GM12801 (cell line): ENCODE data around the gene ARG1.

Source experiments
- TF ChIP-seq, protein P1 (sequence below): IDR thresholded peaks from one replicate; pipeline ENCODE4 v1.5.1; 2011; ENCODE audit warnings: control low read depth; ENCODE audit not compliant: insufficient read length; ENCODE audit errors: extremely low read depth

ARG1 gene

DNA sequence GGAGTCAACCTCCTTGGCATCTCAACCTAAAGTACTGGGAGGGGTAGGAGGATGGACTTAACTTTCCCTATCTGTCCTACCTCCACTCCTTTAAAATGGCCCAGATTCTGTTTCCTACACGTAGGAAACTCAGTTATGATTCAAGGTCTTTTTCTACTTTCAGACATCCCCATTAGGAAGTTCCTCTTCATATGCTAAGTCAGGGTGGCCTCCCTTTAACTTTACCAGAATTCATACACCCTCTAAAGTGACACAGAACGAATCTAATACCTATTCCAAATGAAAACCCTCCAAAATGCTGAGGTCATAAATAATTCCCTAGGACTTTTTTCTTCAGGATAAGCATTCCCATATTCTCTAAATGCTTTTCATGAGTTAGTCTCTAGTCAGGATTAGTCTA is 15.6 kb downstream of the ARG1 start:
- TF ChIP-seq, protein P1, sequence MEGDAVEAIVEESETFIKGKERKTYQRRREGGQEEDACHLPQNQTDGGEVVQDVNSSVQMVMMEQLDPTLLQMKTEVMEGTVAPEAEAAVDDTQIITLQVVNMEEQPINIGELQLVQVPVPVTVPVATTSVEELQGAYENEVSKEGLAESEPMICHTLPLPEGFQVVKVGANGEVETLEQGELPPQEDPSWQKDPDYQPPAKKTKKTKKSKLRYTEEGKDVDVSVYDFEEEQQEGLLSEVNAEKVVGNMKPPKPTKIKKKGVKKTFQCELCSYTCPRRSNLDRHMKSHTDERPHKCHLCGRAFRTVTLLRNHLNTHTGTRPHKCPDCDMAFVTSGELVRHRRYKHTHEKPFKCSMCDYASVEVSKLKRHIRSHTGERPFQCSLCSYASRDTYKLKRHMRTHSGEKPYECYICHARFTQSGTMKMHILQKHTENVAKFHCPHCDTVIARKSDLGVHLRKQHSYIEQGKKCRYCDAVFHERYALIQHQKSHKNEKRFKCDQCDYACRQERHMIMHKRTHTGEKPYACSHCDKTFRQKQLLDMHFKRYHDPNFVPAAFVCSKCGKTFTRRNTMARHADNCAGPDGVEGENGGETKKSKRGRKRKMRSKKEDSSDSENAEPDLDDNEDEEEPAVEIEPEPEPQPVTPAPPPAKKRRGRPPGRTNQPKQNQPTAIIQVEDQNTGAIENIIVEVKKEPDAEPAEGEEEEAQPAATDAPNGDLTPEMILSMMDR: no peak

- TF ChIP-seq, protein P1: no peak
These were observed 19.9 kb downstream of the ARG1 start for GRCh38 chr6:131592935-131593334.

DNA sequence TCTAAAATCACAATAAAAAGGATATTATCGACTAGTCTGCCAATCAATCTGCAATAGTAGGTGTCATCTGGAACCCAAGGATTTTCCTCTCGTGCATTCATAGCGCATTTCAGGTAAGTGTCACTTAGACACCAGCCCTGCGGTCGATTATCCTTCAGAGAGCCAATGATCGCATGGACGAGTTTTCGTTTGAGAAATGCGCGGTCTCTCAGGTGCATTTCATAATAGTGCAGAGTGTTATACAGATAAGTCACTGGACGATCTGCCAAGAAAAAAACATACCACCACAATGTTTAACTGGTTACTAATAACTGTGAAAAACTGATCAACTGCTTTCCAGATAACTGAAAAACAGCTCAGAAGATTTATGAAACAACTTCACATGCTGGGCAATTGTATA is 21.0 kb downstream of the ARG1 start:
- TF ChIP-seq, protein P1: no peak

DNA sequence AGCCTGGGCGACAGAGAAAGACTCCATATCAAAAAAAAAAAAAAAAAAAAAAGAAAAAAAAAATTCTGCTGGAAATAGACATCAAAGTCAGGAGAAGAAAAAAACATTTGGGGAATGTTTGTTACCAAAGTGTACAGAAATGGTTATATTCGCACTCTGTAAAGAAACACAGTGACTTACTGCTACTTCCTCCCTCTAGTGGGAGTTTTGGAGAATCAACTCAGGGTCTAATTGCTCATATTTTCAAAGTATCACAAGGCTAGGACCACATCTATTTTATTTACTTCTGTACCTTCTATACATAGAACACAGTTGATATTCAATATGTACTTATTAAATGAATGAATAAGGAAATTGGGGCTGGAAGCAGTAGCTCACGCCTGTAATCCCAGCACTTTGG is 24.4 kb downstream of the ARG1 start:
- TF ChIP-seq, protein P1: no peak

- TF ChIP-seq, protein P1: no peak
These were observed 27.7 kb downstream of the ARG1 start for GRCh38 chr6:131600716-131601115.

DNA sequence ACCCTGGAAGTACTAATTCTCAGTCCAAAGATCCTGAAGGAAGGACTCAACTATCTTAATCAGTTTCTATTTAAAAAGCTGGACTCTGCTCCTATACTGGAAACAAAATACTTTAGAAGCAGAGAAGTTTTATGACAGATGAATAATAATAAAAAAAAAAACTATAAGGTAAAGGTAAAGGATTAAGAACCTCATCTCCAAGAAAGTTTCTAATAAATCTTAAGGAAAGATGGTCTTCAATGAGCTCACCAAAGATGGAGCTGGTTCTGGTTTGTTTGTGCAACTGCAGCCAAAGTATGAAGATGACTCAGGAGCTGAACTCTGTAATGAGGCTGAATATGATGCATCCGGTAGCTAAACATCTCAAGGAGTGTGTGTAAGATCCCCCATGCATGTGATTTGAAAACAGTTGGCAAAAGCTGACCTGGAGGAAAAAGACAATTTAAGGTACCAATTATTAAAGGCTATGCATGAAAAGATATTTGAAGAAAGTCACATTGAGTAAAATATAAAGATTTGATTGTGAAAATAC is 29.8 kb downstream of the ARG1 start:
- TF ChIP-seq, protein P1: no peak

GRCh38 chr6:131613296-131613925 is 40.4 kb downstream of the ARG1 start:
- TF ChIP-seq, protein P1: no peak
